Left ventricle myocardium inferior (tissue), 1 donor: ENCODE measurements around the gene TBX2. TPM values are rescaled to one million over a fixed set of nuclear protein-coding genes. Genes with fewer than 3 reads are reported as not detected.

Experiments
- DNase-seq: peaks from one replicate; pipeline ENCODE4 v3.0.0-alpha.2; 2020
- H3K27ac ChIP-seq: fragments of 200-600 bp; replicated peaks from 2 replicates; pipeline ENCODE4 v1.8.0; 2021
- H3K27me3 ChIP-seq: fragments of 200-600 bp; 2 replicates; pipeline ENCODE4 v1.8.0; 2021; ENCODE audit warnings: low read depth
- H3K36me3 ChIP-seq: fragments of 200-600 bp; 2 replicates; pipeline ENCODE4 v1.8.0; 2021
- H3K4me1 ChIP-seq: fragments of 200-600 bp; 2 replicates; pipeline ENCODE4 v1.8.0; 2021
- H3K4me3 ChIP-seq: fragments of 200-600 bp; 2 replicates; pipeline ENCODE4 v1.8.0; 2021; ENCODE audit warnings: mild to moderate bottlenecking, moderate library complexity
- H3K9me3 ChIP-seq: fragments of 200-600 bp; replicated peaks from 2 replicates; pipeline ENCODE4 v1.8.0; 2021
- intact Hi-C: fragments of 100-400 bp; cut with micrococcal nuclease; formaldehyde crosslinking; loops from one replicate; pipeline ENCODE4 v1.11.0; 2022
- total RNA-seq: library from RNA; stranded (reverse); fragmentation: NEBNext Ultra II Directional; extraction: Animal tissue kit (Norgen Biotek cat#: 25700); gene quantifications from one replicate; pipeline ENCODE4 v1.2.1, GENCODE V29; 2021
- TF ChIP-seq, protein P1 (sequence below): fragments of 200-600 bp; IDR thresholded peaks from 2 replicates; pipeline ENCODE4 v1.8.0; 2021; ENCODE audit warnings: antibody characterized with exemption, mild to moderate bottlenecking, borderline replicate concordance
- donor health status: DM: no; HTN: yes; CAD: no; lungs with severe emphysema.

The TBX2 gene
- total RNA-seq, 1 donor from 2014 or later = 8.2 TPM

DNA sequence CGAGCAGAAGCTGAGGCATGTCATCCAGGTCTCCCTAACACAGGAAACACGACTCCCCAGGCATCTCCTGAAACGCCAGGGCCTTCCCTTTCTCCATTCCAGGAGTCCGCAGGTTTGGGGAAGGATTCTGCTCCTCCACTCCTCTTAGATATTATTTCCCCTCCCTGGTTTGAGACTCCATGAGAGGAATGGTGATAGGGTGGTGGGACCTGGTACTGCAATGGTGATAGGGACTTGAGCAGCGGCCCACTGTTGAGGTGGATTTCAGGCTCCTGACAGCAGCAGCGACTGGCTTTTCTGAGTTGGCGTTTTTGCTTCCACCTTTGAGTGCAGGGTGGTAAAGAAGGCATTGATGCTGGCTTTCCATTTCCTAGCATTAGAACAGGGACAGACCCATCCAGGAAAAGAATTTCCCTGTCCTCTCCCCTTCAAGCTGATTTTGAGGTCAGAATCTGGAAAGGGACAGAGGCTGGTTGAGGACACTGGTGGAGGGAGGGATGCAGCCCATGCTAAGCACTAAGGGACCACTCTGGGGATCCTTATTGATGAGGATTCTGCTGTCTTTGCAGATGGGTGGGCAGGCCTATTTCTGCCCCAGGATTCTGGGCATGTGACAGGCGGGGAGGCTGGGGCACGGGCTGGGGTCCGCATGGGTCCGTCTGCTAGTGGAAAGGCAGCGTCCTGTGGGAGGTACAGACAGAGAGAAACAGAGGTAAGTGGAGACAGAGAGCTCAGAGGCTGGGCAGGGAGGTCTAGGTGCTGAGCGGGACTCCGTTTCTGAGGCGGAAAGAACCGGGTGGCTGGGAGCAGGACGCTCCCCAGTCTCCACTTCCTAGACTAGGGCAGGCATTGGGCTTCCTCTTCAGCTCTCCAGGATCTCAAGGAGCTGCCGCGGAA, 51.2 kb downstream of the TBX2 start:
- peaks cover 27% of the 10 kb centered on the region for H3K4me1 ChIP-seq
- H3K36me3 ChIP-seq = no peaks in the 10 kb centered on the region
- TF ChIP-seq, protein P1, sequence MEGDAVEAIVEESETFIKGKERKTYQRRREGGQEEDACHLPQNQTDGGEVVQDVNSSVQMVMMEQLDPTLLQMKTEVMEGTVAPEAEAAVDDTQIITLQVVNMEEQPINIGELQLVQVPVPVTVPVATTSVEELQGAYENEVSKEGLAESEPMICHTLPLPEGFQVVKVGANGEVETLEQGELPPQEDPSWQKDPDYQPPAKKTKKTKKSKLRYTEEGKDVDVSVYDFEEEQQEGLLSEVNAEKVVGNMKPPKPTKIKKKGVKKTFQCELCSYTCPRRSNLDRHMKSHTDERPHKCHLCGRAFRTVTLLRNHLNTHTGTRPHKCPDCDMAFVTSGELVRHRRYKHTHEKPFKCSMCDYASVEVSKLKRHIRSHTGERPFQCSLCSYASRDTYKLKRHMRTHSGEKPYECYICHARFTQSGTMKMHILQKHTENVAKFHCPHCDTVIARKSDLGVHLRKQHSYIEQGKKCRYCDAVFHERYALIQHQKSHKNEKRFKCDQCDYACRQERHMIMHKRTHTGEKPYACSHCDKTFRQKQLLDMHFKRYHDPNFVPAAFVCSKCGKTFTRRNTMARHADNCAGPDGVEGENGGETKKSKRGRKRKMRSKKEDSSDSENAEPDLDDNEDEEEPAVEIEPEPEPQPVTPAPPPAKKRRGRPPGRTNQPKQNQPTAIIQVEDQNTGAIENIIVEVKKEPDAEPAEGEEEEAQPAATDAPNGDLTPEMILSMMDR = no peak
- no peak for DNase-seq
- intact Hi-C loops = no loop called here
- H3K27ac ChIP-seq = no peak overlapping the region
- H3K4me3 ChIP-seq = peak overlapping the region; percentile 59
- no peaks in the 10 kb centered on the region for H3K9me3 ChIP-seq
- H3K27me3 ChIP-seq = peaks cover 100% of the 10 kb centered on the region

DNA sequence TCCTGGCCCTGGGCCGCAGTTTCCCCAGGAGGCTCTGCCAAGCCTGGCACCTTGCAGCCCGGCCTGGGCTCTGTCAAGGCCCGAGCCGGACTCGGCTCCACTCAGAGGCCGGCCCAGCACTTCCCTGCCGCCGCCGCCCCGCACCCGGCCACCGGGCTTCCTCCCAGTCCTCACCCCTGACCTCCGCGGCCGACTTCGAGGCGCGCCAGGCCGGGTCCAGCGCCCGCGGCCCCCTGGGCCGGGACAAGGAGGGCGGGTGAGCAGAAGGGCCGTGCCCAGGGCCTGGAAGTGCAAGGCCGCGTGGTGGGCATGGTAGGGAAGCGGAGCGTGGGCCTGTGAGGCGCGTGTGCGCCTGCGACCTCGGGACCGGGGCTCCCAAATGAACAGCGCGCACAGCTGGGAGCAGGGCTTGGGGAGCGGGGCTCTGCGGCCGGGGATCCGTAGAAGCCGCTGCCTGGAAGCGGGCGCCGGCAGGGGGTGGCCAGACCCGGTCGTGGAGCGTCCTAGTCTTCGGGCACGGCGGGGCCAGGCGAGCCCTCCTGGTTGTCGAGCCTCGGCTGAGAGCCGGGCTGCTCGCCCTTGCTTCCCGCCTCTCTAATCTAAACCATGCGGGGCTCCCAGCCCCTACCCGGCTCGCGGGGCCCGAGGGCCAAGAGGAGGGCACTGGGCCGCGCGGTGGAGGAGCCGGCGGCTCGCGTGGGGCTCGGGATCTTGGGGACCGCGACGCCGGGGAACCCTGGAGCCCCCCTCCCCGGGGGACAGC, 52.1 kb downstream of the TBX2 start:
- Histone ChIP-seq H3K27me3 (peaks cover 100% of the 10 kb centered on the region), H3K4me3 (peak overlapping the region; percentile 59), H3K36me3 (no peaks in the 10 kb centered on the region), H3K4me1 (peaks cover 28% of the 10 kb centered on the region), H3K9me3 (no peaks in the 10 kb centered on the region), H3K27ac (no peak overlapping the region)
- no peak for DNase-seq
- intact Hi-C loops = no loop called here
- TF ChIP-seq, protein P1 = no peak

DNA sequence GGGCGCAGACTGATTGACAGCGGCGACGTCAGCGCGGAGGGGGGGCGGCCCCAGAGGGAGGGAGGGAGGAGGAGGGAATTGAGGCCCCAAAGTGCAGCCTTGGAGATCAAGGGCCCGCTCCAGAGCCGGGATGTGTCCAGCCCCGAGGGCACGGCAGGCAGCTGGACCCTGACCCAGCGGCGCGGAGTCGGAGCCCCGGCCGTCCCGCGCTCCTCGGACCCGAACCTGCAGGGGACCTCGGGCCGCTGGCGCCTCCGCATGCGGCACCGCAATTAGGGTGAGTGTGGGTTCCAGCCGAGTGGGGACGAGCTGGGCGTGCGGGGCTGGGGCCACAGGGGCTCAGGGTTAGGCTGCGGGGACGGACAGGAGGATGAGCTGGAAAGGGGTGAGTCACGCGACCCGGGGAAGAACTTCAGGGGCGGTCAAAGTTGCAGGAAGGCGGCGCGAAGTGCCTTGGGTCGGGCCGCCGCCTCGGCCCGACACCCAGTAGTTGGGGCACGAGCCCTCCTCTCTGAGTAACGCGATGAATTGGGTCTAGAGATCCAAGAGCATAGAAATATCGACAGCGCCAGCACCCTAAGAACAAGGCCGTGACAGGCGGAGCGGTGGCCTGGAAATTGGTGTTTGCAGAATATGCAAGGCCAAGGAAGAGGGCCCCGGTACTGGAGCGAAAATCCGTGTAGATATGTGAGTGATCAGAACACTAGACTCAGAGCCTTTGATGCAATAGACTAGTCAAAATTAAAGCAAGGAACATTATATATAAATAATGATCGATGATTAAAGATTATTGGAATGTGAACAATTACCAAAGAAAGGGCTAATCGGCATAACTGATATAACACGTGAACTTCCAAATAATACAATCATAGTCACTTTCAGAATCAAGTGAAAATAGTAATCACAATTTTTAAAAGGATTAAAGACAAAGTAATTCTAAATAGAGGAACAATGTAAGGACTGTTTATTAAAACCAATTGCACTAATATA, 53.0 kb downstream of the TBX2 start, which contains the start of gene TBX4:
TSS of gene TBX4 (plus strand) at position 122 of the 990 bp plus-strand sequence. CDS start 4,069 bp downstream, outside the sequence.
- no peaks in the 10 kb centered on the region for H3K9me3 ChIP-seq
- intact Hi-C loops = no loop called here
- peaks cover 100% of the 10 kb centered on the region for H3K27me3 ChIP-seq
- no peak for DNase-seq
- H3K4me3 ChIP-seq = peak within 1 kb of the TSS; percentile 59
- H3K27ac ChIP-seq = no peak within 1 kb of the TSS
- no peaks in the 10 kb centered on the region for H3K36me3 ChIP-seq
- peaks cover 36% of the 10 kb centered on the region for H3K4me1 ChIP-seq
- TF ChIP-seq, protein P1 = no peak

DNA sequence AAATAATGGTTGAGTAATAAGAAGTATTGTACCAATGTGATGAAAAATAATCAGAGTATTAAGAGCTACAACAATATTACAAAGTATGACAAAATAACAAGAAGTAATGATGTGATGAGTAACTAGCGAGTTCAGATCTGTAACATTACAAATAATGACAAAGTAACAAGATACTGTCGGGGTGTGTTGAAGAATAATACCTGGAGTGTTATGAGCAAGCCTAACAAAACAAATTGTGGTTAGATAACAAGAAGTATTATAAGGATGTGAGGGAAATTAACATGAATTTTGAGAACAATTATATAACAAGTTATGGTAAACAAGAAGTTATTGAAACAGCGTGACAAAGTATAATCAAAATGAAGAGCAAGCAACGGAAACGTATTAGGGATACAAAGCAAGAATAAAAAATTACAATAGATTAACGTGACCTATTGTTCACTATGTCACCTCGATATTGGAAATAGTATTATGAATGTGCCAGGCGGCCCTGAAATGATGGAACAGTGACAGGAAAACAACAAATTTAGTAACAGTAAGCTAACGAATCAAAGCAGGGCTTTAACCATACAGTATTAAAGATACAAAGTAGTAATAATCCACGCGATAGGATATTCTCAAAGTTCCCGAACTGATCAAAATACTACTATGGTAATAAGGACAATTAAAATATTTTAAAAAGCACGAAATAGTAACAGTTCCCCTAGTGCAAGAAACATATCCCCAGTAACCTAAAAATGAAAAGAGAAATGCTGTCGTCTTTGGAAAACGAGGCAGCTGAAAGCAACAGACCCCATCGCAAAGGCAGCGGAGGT, 54.1 kb downstream of the TBX2 start:
- TF ChIP-seq, protein P1 = no peak
- peaks cover 40% of the 10 kb centered on the region for H3K4me1 ChIP-seq
- no peak overlapping the region for H3K27ac ChIP-seq
- no peak for DNase-seq
- peak overlapping the region; percentile 19 for H3K4me3 ChIP-seq
- H3K36me3 ChIP-seq = no peaks in the 10 kb centered on the region
- H3K9me3 ChIP-seq = no peaks in the 10 kb centered on the region
- intact Hi-C loops = no loop called here
- H3K27me3 ChIP-seq = peaks cover 100% of the 10 kb centered on the region
